Kidney tubule cell (primary cell): ENCODE data around the gene CEP350.
"Not testable (repeated sequence)": the region's sequence is repeated elsewhere in the genome, so short reads cannot be mapped to it uniquely, and the experiment has no call there.

Experiments used
- DNase-seq: peaks from one replicate; pipeline ENCODE4 v3.0.0-alpha.2; 2018; ENCODE audit warnings: low spot score

The CEP350 gene

DNA sequence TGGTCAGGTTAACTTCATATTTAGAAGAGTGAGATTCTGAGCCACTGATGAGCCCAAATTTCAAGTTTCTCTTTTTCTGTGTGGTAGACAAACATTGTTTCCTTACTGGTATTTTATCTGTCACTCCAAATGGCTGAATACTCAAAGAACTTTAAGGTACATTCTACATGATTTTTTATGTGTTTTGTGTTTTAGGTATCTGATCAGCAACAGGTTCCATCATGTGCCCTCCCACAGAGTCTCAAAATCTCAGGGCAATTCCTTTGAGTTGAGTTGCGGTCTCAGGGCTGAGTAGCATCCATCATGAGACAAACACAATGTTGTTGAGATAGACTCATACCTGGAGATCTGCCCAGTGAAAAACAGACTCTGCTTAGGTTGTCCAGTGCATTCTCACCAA is 14.7 kb upstream of the CEP350 start:
- DNase-seq, result no peak

DNA sequence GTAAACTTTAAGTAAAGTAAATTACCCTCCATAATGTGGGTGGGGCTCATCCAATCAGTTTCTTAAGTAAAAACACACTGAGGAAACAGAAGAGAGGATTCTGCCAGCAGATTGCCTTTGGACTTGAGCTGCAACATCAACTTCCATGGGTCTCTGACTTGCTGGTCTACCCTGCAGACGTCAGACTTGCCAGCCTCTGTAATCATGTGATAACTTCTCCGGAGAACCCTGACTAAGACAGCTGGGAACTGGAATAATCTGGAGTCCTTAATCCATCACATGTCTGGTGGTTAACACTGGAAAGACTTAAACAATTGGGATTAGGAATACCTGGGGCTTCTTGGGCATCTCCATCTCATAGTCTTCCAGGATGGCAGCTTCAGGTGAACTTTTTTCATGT is 13.2 kb upstream of the CEP350 start:
- DNase-seq, result no peak

DNA sequence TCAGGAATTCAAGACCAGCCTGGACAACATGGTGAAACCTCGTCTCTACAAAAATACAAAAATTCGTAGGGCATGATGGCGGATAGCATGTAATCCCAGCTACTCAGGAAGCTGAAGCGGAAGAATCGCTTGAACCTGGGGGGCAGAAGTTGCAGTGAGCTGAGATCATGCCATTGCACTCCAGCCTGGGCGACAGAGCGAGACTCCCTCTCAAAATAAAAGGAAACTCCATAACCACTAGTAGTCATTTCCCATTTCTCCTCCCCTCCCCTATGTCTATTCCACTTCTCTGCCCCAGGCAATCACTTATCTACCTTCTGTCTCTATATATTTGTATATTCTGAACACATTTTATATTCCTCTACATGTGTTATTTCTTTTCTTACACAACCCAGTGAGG is 4.0 kb upstream of the CEP350 start:
- peak; percentile 8 for DNase-seq

DNA sequence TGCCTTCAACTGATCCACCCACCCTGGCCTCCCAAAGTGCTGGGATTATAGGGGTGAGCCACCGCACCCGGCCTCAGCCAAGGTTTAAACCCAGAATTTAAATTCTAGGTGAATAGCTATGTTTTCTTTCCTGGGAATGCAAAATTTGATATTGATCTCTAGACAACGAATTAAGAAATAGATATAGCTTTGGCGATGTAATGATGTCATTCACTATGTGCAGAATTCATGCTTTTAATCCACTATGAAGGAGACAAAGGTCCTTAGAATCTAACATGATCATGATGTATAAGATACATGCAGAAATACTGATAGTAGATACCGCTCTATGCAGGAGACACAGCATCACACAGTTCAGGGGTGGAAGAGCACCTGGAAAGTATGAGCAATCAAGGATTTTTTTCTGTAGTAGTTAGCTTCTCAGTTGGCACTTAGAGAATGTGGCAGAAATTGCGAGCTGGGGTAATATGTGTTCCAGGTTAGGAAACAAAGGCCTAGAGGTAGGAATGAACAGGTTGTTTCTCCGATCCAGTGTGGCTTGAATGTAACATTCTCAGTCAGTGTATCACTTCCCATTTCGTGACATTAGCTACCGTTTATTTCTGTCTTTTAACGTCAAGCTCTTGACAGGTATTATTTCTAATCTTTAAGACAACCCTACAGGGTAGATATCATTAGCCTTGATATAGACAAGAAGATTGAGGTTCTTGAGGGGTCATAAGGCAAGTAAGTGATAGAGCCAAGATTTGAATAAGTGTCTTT is 3.0 kb upstream of the CEP350 start:
- no peak for DNase-seq

DNA sequence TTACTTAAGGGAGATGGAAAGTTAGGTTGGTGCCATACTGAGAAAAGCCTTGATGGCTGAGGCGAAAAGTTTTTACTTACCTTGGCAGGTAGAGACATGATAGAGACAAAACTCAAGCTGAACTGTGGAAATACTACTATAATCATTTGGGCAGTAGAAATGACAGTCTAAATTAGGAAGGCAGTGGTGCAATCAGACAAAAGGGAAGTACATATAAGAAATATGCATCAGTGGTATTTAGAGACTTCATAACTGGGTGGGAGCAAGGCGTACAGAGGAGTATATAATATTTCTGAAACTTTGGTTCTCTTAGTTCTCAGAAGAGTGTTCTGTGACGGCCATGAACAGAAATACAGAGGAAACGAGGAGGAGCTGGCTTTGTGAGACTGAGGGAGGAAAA is 2.4 kb upstream of the CEP350 start:
- DNase-seq, result no peak

DNA sequence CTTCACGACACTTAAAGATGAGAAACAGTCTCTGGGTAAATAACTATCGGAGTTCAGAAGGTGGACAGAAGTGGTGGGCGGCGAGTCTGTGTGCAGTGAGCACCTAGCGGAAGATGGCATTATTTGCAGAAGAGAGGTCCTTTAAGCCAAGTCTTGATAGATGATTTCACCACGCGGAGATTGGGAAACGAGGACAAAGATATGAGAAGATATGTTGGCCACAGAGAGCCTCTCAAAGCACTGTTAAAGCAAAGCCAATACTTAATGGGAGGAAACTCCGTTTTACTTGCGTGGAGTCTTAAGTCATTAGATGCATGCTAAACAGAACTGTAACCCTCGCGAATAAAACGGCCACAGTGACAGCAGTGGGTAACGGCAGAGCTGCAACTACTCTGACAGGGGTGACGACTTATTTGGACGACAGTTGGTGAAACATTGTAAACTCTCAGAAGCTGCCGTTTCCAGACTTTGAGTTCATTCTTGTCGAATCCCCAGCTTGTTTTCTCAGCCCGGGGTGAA is 577 bp upstream of the CEP350 start:
- peak; percentile 60 for DNase-seq

DNA sequence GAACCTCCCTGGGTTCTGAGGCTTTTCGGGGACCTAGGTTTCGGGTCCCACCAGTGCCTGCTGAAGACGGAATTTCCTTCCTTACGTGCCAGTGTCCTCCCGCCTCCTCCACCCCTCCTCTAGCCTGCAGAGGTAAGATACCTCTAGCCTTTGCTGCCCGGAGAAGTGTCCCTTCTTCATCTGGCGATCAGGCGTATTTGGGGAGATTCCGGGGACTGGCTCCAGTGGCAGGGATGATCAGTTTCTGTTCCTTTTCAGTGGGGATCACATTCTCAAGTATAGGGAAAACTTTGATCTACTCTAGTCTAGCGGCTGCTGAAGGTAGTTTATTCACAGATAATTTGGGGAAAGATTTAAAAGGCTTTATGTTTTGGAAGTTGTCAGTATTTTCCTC is 674 bp downstream of the CEP350 start:
- peak; percentile 43 for DNase-seq

DNA sequence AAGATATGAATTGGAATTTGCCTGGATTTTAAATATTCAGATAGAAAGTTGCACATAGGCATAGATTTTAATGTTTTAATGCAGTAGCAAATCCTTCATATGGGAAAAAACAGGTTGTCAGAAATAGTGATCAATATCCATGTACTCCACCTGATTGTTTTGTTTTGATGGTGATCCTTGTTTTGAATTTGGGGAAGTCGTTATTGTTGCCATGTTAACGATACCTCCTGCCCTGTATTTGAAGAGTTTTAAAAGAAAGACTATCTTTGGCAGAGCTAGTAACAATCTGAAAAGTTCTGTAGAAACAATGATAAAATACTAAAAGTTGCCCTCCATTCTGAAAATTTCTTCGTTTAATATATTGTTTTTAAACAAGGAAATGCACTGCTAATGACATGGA is 1.1 kb downstream of the CEP350 start:
- DNase-seq, result peak; percentile 2

DNA sequence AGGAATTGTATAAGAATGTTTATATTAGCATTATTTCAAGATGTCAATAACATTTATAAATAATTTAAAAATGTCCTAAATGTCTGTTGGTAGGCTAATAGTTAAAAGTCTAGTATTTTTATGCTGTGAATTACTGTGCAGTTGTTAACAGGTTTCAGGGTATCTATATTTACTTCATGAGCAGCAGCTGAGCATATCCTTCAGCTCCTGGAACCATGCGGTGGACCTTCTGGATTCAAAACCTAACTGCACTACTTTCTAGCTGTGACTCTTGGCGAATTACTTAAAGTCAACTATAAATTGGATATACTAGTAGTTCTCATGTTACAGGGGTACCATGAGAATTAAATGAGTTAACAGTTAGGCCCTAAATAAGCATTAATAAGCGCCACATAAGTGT is 3.7 kb downstream of the CEP350 start:
- no peak for DNase-seq

DNA sequence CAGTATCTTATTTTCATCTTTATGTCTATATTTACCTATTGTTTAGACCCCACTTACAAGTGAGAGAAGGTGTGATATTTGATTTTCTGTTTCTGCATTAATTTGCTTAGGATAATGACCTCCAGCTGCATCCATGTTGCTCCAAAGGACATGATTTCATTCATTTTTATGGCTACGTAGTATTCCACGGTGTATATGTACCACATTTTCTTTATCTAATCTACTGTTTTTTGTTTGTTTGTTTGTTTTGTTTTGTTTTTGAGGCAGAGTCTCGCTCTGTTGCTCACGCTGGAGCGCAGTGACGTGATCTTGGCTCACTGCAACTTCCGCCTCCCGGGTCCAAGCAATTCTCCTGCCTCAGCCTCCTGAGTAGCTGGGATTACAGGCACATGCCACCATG is 7.6 kb downstream of the CEP350 start:
- not testable (repeated sequence) for DNase-seq

DNA sequence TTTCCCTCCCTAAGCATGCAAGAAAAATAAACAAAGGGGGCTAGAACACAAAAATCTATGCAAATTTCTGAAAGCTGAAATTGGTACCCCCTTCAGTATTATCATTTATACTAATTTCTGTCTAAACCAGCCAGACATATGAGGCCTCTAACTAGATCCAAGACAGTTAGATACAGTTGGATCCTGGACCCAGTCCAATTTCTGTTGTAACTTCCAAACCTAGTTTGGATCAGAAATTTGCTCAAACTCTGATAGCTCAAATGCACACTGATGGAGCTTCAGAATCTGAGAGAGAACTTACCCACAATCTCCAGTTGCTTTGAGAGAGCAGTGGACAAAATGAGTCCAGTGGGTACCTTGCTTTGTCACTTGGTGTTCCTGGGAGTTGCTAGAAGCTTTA is 11.9 kb downstream of the CEP350 start:
- DNase-seq, result no peak

DNA sequence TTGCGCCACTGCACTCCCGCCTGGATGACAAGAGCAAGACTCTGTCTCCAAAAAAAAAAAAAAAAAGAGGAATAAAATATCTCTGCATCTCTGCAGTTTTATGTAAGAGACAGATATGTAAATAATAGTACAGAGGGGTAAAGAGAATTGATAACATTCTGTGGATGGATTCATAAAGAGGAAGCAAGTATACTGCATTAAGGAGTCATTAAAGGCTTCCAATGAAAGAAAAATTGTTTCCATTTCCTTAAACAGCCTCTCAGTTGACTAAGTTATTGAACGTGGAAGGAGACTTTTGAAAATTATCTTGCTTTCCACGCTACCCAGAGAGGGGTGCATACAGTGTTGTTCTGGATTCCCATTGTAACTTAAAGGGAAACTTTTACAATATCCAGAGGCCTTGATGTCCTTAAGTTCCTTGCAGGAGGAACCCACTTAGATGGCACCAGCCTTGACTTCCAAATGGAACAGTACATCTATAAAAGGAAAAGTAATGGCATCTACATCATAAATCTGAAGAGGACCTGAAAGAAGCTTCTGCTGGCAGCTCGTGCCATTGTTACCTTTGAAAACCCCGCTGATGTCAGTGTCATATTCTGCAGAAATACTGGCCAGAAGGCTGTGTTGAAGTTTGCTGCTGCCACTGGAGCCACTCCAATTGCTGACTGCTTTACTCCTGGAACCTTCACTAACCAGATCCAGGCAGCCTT is 13.8 kb downstream of the CEP350 start:
- DNase-seq, result no peak

DNA sequence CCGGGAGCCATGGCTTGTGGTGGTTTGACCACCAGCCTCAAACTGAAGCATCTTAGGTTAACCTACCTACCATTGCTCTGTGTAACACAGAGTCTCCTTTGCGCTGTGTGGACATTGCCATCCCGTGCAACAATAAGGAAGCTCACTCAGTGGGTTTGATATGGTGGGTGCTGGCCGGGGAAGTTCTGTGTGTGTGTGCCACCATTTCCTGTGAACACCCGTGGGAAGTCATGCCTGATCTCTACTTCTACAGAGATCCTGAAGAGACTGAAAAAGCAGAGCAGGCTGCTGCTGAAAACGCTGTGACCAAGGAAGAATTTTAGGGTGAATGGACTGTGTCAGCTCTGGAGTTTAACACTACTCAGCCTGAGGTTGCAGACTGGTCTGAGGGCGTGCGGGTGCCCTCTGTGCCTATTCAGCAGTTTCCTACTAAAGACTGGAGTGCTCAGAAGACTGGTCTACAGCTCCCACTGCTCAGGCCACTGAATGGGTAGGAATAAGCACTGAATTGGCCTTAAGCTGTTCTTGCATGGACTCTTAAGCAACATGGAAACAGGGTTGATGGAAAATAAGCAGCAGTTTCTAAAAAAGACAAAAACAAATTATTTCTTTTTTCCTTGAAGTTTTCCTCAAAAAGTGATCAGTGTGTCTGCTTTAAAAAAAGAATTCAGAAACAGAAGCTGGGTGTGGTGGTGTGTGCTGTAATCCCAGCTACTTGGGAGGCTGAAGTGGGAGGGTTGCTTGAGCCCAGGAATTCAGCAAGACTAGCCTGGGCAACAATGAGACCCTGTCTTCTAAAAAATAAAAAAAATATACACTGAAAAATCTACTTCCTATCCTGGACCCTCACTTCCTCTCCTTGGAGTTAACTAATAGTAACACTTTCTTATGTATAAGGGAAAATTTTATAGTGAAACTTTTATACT is 14.6 kb downstream of the CEP350 start:
- no peak for DNase-seq

DNA sequence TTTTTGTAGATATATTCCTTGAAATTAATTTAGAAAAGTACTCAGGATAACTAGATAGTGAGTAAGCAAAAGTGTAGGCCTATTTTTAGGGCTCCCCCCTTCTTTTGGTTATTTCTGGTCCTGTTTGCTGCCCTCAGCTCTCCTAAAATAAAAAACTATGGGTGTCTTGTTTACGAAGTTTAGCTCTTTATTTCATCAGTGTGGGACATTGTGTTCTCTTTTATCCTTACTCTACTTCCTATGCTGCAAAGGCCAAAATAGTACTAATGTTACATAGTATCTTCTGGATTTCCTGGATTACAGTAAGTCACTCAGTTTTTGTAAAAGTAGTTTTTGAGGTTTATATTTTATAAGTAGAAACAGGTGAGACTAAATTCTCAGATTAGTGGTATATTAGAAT is 15.4 kb downstream of the CEP350 start:
- no peak for DNase-seq

DNA sequence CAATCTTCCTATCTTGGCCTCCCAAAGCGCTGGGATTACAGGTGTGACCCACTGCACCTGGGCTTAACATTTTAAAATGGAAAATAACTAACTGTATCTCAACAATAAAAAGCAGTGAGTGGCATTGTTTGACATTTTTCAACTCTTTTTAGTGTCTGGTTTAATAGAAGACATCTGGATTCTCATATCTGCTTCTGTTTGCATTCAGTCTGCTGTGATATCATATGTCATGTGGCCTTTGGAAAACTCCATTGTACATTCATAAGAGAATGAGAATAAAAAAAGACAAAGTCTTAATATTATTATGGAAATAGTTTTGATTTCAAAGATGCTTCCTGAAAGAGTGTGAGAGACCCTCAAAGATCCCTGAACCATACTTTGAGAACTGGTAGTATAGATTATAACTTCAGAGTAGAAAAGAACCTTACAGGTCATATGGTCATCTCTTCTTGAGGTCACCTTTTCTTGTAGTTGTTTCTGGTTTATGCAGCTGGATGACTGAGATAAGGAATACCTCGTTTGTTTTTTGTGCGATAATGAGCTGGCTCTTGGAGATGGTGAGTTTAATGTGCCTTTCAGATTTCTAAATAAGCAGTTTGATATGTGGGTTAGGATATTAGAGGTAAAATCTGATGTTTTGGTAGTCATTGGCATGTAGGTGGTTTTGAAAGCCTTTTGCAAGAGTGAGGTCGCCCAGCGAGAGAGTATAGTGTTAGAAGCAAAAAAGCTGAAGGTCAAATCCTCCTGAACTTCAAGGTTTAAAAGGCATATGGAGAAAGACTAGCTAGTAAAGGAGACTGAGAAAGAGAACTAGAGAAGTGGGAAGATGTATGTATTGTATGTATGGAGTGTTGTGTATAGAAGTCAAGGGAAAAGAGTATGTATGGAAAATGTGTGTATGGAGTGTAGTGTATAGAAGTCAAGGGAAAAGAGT is 17.2 kb downstream of the CEP350 start:
- DNase-seq, result no peak

DNA sequence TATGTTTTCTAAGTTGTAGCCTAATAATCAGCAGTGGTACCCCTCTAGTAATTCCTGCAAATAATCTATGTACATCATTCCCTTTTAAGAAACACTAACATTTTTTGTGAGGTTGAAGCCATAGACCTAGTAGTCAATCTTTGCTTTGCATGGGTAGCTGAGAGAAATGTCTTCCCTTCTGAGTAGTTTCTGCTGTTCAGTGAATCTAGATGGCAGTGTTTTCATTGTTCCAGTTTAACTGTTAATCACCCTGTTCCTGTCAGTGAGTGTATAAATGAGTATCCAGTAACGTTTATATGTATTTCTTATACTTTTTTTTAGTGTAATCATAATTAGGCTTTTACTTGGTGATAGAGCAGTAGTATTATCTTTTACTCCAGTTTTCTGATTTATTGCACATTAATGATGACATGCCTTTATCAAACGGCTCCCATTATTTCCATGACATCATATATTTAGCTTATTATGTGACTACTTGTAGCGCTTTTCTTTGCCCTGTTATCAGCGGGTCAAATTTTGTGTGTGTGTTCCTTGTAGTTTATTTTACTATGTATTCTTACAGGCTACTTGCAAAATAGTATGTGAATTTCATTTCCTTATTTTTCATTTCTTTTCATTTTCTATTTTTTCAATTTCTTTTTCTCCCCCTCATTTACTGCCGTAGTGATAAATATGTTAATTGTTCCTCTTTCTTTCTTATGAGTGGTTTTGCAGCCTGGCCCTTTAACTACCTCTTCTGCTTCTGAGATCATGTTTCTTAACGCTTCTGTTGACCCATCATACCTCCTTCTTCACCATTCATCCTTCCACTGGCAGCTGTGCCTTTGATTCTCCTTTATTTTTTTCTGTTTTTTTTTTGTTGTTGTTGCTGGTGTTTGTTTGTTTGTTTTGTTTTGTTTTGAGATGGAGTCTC is 18.8 kb downstream of the CEP350 start:
- DNase-seq, result peak; percentile 28

DNA sequence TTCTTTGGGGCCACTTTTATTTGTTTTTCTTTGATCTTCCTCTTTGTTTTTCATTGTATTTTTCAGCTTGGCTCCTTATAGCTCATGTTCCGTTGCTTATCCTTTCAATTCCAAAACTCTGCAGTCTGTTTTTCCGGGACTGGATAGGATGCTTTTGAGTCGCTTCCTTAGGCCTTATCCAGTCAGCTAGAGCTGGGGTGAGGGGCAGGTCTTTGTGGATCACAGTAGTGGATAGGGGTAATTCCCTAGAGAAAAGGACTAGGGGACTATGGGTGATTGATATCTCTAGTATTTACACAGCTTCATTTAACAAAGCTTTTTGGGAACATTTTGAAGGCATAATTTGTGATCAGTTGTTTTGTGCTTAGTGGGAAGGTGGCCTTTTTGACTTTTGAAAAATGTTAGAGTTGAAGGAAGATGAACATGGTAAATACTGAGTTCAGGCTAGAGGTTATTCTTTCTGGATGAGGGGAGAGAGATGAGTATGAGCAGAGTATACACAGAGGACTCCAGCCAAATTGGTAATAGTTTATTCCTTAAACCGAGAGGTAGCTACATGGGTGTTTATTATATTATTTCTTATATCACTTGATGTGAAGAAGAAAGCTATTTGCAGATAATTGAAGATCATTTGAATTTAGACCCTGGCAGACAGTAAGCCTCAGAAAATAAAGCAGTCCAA is 22.5 kb downstream of the CEP350 start:
- DNase-seq, result no peak

DNA sequence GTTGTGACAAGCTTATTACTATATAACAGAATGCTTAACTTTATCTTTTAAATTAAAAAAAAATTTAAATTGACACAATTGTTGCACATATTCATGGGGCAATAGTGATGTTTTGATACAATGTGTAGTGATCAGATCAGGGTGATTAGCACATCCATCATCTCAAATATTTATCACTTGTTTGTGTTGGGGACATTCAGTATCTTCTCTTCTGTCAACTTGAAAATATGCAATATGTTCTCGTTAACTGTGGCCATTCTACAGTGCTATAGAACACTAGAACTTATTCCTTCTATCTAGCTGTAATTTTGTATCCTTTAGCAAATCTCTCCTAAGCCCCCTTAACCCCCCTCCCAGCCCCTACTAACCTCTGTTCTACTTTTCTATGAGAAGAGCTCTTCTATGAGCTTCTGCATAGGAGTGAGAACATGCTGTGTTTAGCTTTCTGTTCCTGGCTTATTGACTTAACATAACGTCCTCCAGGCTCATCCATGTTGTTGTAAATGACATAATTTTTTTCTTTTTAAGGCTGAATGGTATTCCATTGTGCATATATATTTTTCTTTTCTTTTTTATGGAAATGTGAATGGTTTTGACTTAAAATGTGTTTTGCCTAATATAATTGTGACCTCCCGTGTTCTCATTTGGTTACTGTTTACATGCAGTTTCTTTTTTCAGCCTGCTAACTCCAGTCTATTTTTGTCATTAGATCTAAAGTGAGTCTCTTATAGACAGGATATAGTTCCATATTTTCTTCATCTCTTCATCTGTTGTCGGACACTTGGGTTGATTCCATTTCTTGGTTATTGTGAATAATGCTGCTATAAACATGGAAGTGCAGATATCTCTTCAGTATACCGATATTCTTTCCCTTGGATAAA is 23.8 kb downstream of the CEP350 start:
- DNase-seq, result no peak

DNA sequence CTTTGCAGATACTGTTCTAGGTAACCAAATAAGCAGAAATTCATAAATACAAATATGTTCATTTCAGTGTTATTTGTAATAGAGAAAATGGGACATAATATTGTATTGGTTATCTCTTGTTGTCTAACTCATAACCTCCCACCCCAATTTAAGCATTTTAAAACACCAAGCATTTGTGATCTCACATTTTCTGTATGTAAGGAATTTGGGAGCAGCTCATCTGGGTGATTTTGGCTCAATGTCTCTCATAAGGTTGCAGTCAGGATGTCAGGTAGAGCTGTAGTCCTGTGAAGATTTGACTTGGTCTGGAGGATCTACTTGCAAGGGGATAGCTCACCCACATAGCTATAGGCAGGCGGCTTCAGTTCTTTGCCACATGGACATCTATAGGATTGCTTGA is 29.5 kb downstream of the CEP350 start:
- peak; percentile 2 for DNase-seq
